Measurements from ENCODE around the gene HSPA4. TPM values are rescaled to one million over a fixed set of nuclear protein-coding genes. Genes with fewer than 3 reads are reported as not detected.

HSPA4 gene
- total RNA-seq, 2 donors from 2014 or later: 55.3 to 59.0 TPM

GRCh38 chr5:133150909-133151544, 99.2 kb downstream of the HSPA4 start:
- no peak overlapping the region for H3K4me3 ChIP-seq
- ATAC-seq (ENCODE audit: insufficient number of reproducible peaks, low FRiP score, low read depth) (no peak), DNase-seq (ENCODE audit: low spot score) (no peak)
- no peak overlapping the region for H3K27ac ChIP-seq
- H3K27me3 ChIP-seq (replicated peaks; ENCODE audit: insufficient read depth): no peaks in the 10 kb centered on the region
- H3K36me3 ChIP-seq: no peaks in the 10 kb centered on the region
- no peaks in the 10 kb centered on the region for H3K4me1 ChIP-seq (ENCODE audit: control insufficient read depth in 1 of 2, low read depth in 2 of 2)
- TF ChIP-seq CTCF (IDR thresholded peaks at IDR 0.05): no peak
- H3K9me3 ChIP-seq: no peaks in the 10 kb centered on the region

- ATAC-seq (ENCODE audit: insufficient number of reproducible peaks, low FRiP score, low read depth): no peak
- Histone ChIP-seq H3K27ac (no peak overlapping the region), H3K4me1 (ENCODE audit: control insufficient read depth in 1 of 2, low read depth in 2 of 2) (no peaks in the 10 kb centered on the region), H3K36me3 (no peaks in the 10 kb centered on the region), H3K27me3 (replicated peaks; ENCODE audit: insufficient read depth) (no peaks in the 10 kb centered on the region), H3K9me3 (no peaks in the 10 kb centered on the region), H3K4me3 (no peak overlapping the region)
- DNase-seq (ENCODE audit: low spot score): no peak
- TF ChIP-seq CTCF (IDR thresholded peaks at IDR 0.05): no peak
Measured at GRCh38 chr5:133154274-133155075, 102.7 kb downstream of the HSPA4 start.

- no peak for TF ChIP-seq CTCF (IDR thresholded peaks at IDR 0.05)
- H3K9me3 ChIP-seq: no peaks in the 10 kb centered on the region
Measured at GRCh38 chr5:133155326-133155969, 103.6 kb downstream of the HSPA4 start.

More at GRCh38 chr5:133155326-133155969, 103.6 kb downstream of the HSPA4 start:
- Histone ChIP-seq H3K4me1 (ENCODE audit: control insufficient read depth in 1 of 2, low read depth in 2 of 2) (no peaks in the 10 kb centered on the region), H3K36me3 (no peaks in the 10 kb centered on the region), H3K27ac (no peak overlapping the region), H3K27me3 (replicated peaks; ENCODE audit: insufficient read depth) (no peaks in the 10 kb centered on the region), H3K4me3 (no peak overlapping the region)
- DNase-seq (ENCODE audit: low spot score) (no peak), ATAC-seq (ENCODE audit: insufficient number of reproducible peaks, low FRiP score, low read depth) (no peak)

Other genes with a start within 250 kb of the HSPA4 start
- gene SOWAHA, start 238.7 kb upstream of the HSPA4 start, total RNA-seq: under 1 TPM; 0.63 to 0.68 TPM
- 10 to 100 TPM; 13.1 to 15.4 TPM for gene SHROOM1, start 221.4 kb upstream of the HSPA4 start, total RNA-seq
- not detected for gene GDF9, start 185.5 kb upstream of the HSPA4 start, total RNA-seq
- 10 to 100 TPM; 49.5 to 59.3 TPM for gene UQCRQ, start 185.4 kb upstream of the HSPA4 start, total RNA-seq
- gene LEAP2, start 178.3 kb upstream of the HSPA4 start, total RNA-seq: under 1 TPM in 1 of 2 donors, not detected in 1; 0.49 TPM
- 100 to 1,000 TPM in 1 of 2 donors, 10 to 100 TPM in 1; 95.2 to 142 TPM for gene AFF4, start 88.4 kb upstream of the HSPA4 start, total RNA-seq
- gene ZCCHC10, start 25.5 kb upstream of the HSPA4 start, total RNA-seq: 10 to 100 TPM; 16.8 to 40.0 TPM